GM21723 (cell line): ENCODE data around the gene ATP8B1.

ENCODE experiments used
- ATAC-seq: cut with Tn5 transposase; IDR thresholded peaks from one replicate; pipeline ENCODE4 v1.9.1; 2021; ENCODE audit warnings: mild to moderate bottlenecking, moderate library complexity; ENCODE audit not compliant: unreplicated experiment

The ATP8B1 gene

GRCh38 chr18:57819671-57820460 lies 16.8 kb upstream of the ATP8B1 start:
- ATAC-seq, result no peak

GRCh38 chr18:57819119-57819518 lies 16.0 kb upstream of the ATP8B1 start:
- ATAC-seq, result no peak

GRCh38 chr18:57816208-57816954 lies 13.3 kb upstream of the ATP8B1 start:
- ATAC-seq, result no peak

DNA sequence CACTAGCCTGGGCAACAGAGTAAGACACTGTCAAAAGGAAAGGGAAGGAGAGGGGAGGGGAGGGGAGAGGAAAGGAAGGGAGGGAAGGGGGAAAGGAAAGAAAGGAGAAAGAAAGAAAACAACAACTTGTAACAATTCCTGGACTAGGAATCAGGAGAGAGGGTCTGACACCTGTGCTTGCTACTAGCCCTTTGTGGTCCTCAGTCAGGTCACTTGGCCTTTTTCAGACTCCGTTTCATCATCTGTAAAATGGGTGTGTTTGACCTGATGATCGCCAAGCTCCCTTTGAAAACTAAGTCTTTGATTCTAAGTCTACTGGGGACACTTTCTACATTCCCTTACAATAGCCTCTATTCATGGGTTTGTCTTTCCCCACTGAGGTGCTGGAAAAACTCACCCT lies 11.4 kb upstream of the ATP8B1 start:
- no peak for ATAC-seq

GRCh38 chr18:57813245-57813644 lies 10.1 kb upstream of the ATP8B1 start:
- no peak for ATAC-seq

- ATAC-seq, result no peak
These were observed 9.0 kb upstream of the ATP8B1 start for GRCh38 chr18:57812126-57812477.

- no peak for ATAC-seq
These were observed 8.5 kb upstream of the ATP8B1 start for GRCh38 chr18:57811477-57812125.

DNA sequence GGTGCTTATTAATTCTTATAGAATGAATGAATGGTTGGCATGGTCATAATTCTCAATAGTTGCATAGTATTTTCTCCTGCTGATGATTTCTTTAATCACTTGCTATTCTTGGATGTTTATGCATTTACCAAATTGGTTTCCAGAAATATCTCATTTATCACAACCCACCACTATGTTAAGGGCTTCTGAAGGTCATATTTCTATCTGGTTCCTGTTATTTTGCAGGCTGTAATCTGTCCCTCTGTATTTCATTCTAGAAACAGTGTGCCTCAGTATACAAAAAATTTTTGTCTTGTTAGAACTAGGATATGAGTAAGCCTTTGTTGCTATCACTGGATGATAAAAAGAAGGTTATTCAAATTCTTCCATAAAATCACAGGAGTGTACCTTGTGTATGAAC lies 6.1 kb upstream of the ATP8B1 start:
- no peak for ATAC-seq

DNA sequence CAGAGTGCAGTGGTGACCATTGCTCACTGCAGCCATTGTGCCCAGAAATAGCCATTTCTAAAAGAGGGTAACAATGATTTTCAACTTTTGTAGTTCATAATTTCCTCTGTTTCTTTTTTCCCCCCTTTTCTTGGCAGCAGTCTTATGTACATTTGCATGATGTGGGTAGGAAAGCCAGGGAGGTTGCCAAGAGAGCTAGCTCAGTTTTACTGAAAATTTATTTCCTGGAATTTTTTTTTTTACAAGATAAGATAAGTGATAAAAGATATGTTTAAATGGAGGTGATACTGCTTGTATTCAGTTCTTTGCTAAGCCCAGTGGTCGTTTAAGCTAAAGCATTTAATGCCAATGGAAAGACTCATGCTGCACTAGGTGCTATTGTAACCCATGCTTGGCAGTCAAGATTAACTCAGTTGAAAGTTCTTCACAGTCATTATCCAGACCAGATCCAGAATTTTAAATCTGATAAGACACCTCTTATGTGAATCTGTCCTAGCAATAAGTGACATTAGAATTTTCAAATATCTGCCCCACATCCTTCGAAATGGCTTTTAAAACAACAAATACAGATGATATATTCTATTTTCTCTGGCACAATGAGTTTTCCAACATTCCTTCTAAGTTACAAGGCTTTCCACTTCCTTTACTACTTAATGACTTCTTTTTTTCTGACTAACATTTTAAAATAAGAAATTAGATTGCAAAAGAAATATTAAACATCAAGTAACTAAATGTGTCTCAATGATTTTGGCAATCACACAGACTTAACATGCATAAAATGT lies 4.4 kb upstream of the ATP8B1 start:
- no peak for ATAC-seq

DNA sequence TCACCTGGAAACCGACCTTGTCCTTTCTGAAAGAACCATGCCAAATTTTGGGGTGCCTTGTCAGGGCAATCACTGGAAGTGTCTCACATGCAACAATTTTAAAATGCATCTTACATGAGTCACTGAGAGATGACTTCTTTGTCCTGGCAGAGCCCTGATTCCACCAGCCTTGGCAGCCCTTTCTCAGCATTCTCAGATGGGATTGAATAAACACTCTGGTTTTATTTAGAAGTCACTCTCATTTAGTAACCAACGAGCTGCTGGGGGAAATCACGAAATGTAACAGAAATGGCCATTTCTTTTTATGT lies 3.8 kb upstream of the ATP8B1 start:
- ATAC-seq, result no peak

GRCh38 chr18:57806201-57806977 lies 3.3 kb upstream of the ATP8B1 start:
- ATAC-seq, result no peak

- no peak for ATAC-seq
These were observed 2.0 kb upstream of the ATP8B1 start for GRCh38 chr18:57805117-57805516.

- no peak for ATAC-seq
These were observed 1.4 kb upstream of the ATP8B1 start for GRCh38 chr18:57804557-57804956.

DNA sequence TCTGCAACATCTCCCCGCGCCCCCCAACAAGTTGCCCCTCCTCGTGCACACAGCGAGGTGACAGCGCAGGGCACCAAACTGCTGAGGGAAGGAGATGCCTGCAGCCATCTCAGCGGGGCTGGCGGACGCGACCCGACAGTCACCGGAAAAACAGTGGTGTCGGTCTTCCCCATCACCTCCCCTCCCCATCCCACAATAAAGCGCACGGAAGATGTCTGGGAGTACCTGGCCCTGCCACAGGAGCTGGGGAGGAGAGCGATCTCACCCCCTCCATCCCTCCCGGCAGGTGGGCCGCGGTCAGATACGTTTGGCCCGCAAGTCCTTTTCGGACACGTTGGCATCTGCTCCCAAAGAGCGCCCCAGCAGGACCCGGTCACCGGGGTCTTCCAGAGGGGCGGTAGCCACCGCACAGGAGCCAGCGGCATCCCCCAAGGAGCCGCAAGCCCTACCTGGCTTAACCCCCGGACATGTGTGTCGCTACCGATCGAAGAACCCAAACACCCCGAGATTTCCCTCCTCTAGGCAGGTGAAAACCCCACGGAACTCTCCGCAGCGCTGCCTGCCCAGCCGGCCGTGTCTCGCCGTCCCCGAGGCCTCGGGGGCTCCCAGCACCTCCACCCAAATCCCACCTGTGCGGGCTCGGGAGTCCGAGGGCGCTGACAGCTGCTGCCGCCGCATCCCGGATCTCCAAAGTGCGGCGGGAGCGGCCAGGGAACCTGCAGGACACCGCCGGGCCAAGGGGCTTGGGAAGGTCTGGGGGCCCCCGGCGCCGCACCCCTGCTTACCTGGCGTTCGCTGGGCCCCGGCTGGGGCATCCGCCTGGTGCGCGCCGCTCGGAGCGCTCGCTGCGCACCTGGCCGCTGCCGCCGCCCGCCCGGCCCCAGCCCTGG lies 657 bp downstream of the ATP8B1 start:
- ATAC-seq, result no peak

GRCh38 chr18:57801761-57802212 lies 1.3 kb downstream of the ATP8B1 start:
- ATAC-seq, result no peak

DNA sequence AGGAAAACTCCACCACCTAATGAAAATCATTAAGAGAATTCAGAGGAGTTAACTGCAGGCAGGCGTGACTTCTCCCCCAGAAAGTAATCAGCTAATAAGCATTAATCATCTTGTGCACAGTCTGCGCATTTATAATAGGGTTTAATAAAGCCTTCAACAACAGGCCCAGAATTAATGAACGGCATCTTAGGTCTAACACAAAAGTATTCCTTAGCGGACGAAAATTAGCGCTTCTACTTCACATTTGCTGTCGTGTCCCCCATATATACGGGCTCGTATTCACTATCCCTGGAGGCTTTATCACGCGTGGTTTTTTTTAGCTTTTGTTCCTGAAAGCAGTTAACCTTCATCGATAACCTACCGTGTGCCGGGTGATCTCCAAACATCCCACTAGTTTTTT lies 1.8 kb downstream of the ATP8B1 start:
- no peak for ATAC-seq

GRCh38 chr18:57798713-57799373 lies 4.3 kb downstream of the ATP8B1 start:
- ATAC-seq, result no peak

DNA sequence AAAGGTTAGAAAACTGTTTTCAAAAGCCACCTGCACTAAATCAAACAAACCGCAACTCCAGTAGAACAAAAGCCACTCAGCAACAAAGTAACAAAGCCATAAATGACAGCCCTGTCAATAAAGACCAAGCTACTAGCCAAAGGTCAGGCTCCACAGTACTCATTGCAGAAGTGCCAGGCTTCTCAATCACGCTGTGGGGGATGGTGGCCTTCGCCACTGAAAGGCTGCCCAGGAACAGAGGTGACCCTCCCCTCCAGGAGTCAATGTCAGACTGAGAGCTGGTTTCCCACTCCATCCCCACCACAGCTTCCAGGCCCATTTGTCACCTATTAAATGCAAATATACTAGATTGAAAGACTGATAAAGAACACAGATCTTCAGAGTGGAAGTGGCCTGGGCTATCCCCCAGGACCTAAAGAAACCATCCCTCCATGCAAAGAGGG lies 5.9 kb downstream of the ATP8B1 start:
- ATAC-seq, result no peak
